GM10266 (cell line): Measurements from ENCODE around the gene CABYR.

Experiments
- DNase-seq: peaks from one replicate; pipeline ENCODE4 v3.0.0; 2012; ENCODE audit errors: extremely low spot score
- TF ChIP-seq, protein P1 (sequence below): IDR thresholded peaks from 2 replicates; pipeline ENCODE4 v1.5.1; 2012; ENCODE audit warnings: mild to moderate bottlenecking, low read depth; ENCODE audit not compliant: control insufficient read depth, insufficient read depth; ENCODE audit errors: missing control alignments

The CABYR gene

DNA sequence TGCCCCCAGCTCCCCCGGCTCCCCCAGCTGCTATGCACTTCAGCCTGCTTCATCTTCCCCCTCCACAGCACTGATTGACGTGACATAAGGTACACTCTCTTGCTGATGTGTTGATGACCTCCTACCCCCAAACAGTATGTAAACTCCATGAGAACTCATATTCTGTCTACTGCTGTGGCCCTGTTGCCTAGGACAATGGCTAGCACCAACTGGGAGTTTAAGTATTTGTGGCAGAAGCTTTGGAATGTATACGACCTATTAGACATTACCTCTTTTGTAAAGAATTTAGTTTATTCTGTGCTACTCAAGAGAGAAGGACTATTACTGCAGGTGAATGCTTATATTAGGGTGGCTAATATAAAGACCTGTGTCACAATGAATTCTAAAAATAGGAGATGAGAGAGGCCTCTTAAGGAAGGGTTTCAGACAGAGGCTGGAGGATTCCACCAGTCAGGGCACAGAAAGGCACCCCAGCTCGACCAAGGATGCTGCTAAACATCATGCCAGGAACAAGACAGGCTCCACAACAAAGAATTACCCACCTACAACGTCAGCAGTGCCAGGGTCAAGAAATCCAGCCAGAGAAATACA lies 60.6 kb downstream of the CABYR start:
- no peak for DNase-seq
- TF ChIP-seq, protein P1, sequence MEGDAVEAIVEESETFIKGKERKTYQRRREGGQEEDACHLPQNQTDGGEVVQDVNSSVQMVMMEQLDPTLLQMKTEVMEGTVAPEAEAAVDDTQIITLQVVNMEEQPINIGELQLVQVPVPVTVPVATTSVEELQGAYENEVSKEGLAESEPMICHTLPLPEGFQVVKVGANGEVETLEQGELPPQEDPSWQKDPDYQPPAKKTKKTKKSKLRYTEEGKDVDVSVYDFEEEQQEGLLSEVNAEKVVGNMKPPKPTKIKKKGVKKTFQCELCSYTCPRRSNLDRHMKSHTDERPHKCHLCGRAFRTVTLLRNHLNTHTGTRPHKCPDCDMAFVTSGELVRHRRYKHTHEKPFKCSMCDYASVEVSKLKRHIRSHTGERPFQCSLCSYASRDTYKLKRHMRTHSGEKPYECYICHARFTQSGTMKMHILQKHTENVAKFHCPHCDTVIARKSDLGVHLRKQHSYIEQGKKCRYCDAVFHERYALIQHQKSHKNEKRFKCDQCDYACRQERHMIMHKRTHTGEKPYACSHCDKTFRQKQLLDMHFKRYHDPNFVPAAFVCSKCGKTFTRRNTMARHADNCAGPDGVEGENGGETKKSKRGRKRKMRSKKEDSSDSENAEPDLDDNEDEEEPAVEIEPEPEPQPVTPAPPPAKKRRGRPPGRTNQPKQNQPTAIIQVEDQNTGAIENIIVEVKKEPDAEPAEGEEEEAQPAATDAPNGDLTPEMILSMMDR = no peak

DNA sequence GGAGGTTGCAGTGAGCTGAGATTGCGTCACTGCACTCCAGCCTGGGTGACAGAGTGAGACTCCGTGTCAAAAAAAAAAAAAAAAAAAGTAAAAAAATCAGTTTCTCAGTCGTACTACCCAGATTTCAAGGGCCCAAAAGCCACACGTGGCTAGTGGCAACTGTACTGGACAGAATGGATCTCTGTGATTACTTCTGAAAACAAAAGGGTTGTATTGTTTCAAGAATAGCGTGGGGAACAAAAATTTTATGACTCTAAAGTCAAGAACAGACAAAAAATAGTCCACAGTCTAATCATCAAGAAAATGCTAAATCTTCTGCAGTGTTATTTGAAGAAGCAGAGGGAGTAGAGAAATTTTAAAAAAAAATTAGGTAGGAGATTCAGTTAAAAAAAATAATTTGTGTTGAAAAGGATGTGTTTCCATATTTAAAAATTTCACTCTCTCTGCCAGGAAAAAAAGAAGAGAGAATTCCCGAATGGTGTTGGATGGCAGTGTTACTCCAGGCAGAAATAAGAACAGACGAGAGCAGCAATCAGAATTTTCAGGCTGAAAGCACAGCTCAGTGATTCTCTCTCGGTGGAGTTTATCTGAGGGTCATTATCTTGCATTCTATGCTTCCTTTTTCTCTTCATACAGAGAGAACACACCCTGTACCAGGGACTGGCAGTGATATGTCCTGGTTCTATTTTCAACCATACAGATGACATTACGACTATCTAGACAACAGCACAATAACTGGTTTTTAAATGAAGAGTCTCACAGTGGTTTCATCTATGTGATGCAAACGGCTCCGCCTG lies 61.8 kb downstream of the CABYR start:
- no peak for DNase-seq
- TF ChIP-seq, protein P1 = no peak

DNA sequence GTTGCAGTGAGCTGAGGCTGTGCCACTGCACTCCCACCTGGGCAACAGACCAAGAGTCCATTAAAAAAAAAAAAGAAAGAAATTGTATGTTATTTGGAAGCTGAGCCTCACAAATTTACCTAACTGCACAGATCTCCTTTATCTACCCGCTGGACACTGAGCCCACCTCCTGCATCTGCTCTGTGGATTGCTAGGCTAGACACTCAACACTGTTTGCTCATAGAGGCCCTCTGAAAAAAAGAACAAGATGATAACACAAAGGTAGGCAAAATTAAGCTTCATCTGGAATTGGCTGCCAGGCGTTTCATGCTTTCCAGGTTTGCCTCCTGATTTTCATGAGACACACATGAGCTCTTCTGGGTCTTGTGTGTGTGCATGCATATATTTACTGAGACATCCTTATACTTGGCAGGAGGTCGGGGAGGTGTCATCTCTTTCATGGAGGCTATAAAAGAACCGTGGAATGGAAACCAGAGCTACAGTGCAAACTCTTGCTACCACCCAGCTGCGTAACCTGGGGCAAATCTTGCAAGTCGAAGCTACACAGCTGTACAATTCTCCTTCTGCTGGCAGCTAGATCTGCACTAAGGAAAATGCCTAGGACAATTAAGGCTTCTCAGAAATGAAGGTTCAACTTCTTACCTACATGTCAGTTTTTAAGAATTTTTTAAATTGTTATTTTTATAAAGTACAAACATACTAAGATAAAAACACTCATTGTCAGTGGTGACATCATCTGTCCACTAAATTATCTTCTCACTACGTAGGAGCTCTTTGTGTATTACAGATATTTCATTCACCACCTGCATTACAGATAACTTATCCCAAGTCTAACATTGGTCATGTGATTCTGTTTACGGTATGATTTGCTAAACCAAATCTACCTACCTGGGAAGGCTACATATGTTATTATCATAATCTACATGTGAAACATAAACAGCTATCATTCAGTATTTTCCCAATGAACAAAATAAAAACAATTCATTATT lies 63.1 kb downstream of the CABYR start:
- TF ChIP-seq, protein P1 = no peak
- DNase-seq = no peak

DNA sequence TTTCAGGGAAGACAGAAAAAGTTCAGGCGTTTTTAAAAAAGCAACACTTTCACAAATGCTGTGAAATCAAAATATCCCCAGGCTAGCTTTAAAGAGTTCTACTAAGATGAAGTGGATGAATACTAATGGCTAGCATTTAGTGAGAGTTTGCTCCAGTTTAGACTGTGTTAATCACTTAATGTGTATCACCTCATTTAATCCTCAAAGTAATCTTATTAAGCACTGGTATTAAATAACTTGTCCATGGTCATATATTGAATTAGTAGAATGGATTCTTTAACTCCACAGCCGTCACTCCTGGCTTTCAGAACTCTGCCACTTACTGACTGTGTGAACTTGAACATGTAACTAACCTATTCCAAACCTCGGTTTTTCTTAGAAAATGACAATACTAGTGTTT lies 66.0 kb downstream of the CABYR start:
- TF ChIP-seq, protein P1 = no peak
- DNase-seq = no peak

DNA sequence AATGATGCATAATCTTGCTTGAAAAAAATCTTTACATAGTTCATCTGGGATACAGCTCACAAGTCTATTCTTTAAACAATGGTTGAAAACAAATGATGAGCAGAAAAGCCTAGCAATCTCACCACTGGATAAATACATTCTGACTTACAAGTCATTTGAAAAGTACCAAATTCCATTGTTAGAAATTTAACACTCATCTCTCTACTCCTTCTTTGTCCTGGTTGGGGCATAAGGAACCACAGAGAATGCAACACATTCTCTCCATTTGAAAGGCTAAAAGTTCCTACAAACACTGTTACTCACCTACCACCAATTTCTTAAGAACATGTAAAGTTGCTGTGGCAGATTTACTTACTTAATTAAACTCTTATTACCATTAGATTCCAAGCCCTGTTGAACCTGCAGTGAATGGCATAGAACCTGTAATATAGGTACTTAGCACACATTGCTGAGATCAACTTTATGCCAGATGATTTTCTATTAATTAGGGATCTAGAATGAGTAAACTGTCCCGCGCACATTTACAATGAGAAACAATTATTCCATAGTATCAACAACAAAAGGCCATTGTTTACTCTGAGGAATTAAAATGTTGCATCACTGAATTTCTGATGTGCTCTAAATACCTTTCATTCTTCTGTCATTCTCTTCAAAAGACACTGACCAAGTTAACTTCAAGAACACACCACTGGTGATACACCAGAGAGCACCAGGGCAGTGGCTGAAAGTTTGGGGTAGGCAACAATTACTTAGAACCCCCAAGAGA lies 69.6 kb downstream of the CABYR start:
- no peak for DNase-seq
- TF ChIP-seq, protein P1 = no peak

DNA sequence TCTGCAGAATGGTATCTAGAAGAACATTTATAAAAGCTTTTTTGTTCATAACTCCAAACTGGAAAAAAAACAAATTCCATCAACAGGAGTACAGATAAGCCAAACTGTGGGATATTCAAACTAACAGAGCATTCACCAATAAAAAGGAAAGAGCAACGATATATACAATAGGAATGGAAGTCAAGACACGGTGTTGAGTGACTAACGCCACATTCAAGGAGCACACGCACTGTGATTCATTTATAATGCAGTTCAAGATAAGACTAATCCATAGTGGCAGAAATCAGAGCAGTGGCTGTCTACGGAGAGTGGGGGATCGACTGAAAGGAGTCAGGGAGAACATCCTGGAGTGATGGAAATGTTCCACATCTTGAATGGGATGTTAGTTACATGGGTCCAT lies 70.7 kb downstream of the CABYR start:
- no peak for DNase-seq
- TF ChIP-seq, protein P1 = no peak
